A673 (cell line): Measurements from ENCODE around the gene PRR5L. TPM values are rescaled to one million over a fixed set of nuclear protein-coding genes. Genes with fewer than 3 reads are reported as not detected.

Source experiments
- BruUV-seq: library from RNA; stranded (reverse); fragments of 400-500 nt; replicated peaks from 2 replicates; lab custom pipeline; 2021; lab: Mats Ljungman, UMichigan
- CTCF ChIA-PET: fragments of 300-600 bp; sonication (Branson Sonifier 250); formaldehyde crosslinking; loops from one replicate; lab custom pipeline; 2022; ENCODE audit warnings: antibody characterized with exemption; lab: Charles Lee
- POLR2A ChIA-PET: fragments of 300-600 bp; sonication (Branson Sonifier 250); formaldehyde crosslinking; loops from one replicate; lab custom pipeline; 2022; ENCODE audit warnings: antibody characterized with exemption; ENCODE audit not compliant: low non-redundant PET; lab: Charles Lee
- DNase-seq: peaks from one replicate; pipeline ENCODE4 v3.0.0-alpha.2; 2015; ENCODE audit warnings: low spot score
- H3K27ac ChIP-seq: fragments of 200-600 bp; sonication (generic); 2 replicates; pipeline ENCODE4 v1.5.1; 2016; ENCODE audit warnings: mixed run types, low read depth, mild to moderate bottlenecking, mixed read lengths, antibody characterized with exemption, low read length; ENCODE audit not compliant: poor library complexity, severe bottlenecking
- H3K27me3 ChIP-seq: fragments of 200-600 bp; sonication (generic); replicated peaks from 2 replicates; pipeline ENCODE4 v1.6.1; 2017; ENCODE audit warnings: mixed run types, low read depth, mild to moderate bottlenecking, mixed read lengths, antibody characterized with exemption, low read length; ENCODE audit not compliant: insufficient read depth, poor library complexity
- H3K36me3 ChIP-seq: fragments of 200-600 bp; sonication (generic); 2 replicates; pipeline ENCODE4 v1.6.1; 2016; ENCODE audit warnings: mixed run types, mild to moderate bottlenecking, mixed read lengths, antibody characterized with exemption, low read length; ENCODE audit not compliant: insufficient read depth, poor library complexity, severe bottlenecking
- H3K4me1 ChIP-seq: fragments of 200-600 bp; sonication (generic); 2 replicates; pipeline ENCODE4 v1.6.1; 2017; ENCODE audit warnings: mixed run types, mild to moderate bottlenecking, mixed read lengths, antibody characterized with exemption, low read length; ENCODE audit not compliant: insufficient read depth, poor library complexity, severe bottlenecking
- H3K4me3 ChIP-seq: fragments of 200-600 bp; sonication (generic); 2 replicates; pipeline ENCODE4 v1.5.1; 2016; ENCODE audit warnings: low read depth, mixed run types, mild to moderate bottlenecking, mixed read lengths, low read length; ENCODE audit not compliant: poor library complexity, severe bottlenecking
- H3K9me3 ChIP-seq: fragments of 200-600 bp; sonication (generic); 2 replicates; pipeline ENCODE4 v1.6.1; 2016; ENCODE audit warnings: mixed run types, low read depth, mild to moderate bottlenecking, mixed read lengths, antibody characterized with exemption, low read length; ENCODE audit not compliant: poor library complexity, severe bottlenecking
- CTCF ChIP-seq: fragments of 300-800, 200-600 bp; sonication (generic); conservative IDR thresholded peaks from 2 replicates; pipeline ENCODE4 v1.5.1; 2017; ENCODE audit warnings: low read depth, mild to moderate bottlenecking, antibody characterized with exemption, low read length, moderate library complexity, mixed read lengths
- EZH2 ChIP-seq: fragments of 200-600 bp; sonication (generic); IDR thresholded peaks from 2 replicates; pipeline ENCODE4 v1.6.1; 2017; ENCODE audit warnings: borderline replicate concordance, low read depth, mild to moderate bottlenecking, mixed read lengths, antibody characterized with exemption, low read length; ENCODE audit not compliant: poor library complexity, severe bottlenecking
- intact Hi-C: fragments of 100-400 bp; cut with micrococcal nuclease; formaldehyde crosslinking; loops from one replicate; pipeline ENCODE4 v1.10.0; 2022; ENCODE audit not compliant: unreplicated experiment
- total RNA-seq: library from RNA; stranded (reverse); gene quantifications from 2 replicates; pipeline ENCODE4 v1.2.3, GENCODE V29; 2021

PRR5L gene
- total RNA-seq, 1 experiment from 2014 or later: 102 TPM

- no peaks in the 10 kb centered on the region for H3K27me3 ChIP-seq
- H3K4me3 ChIP-seq: no peak overlapping the region
- H3K36me3 ChIP-seq: peaks cover 69% of the 10 kb centered on the region
- TF ChIP-seq CTCF: no peak
- TF ChIP-seq EZH2: no peak
- ChIA-PET CTCF (interaction anchor here (0.9 kb wide), 1 partner anchor 206 kb away, joined by 3 read pairs; no protein-coding TSS in a partner anchor), POLR2A (interaction anchor here (0.7 kb wide), 1 partner anchor 207 kb away, joined by 3 read pairs; no protein-coding TSS in a partner anchor)
- no peaks in the 10 kb centered on the region for H3K9me3 ChIP-seq
- no peak overlapping the region for H3K27ac ChIP-seq
- no peak for DNase-seq
- H3K4me1 ChIP-seq: peaks cover 13% of the 10 kb centered on the region
- no TSS peak for BruUV-seq
- intact Hi-C loops: no loop called here
These were observed 202.6 kb downstream of the PRR5L start for GRCh38 chr11:36498721-36499120.

GRCh38 chr11:36499315-36499714, 203.2 kb downstream of the PRR5L start:
- intact Hi-C loops: no loop called here
- H3K4me3 ChIP-seq: no peak overlapping the region
- CTCF ChIA-PET: no interaction called here
- peaks cover 63% of the 10 kb centered on the region for H3K36me3 ChIP-seq
- peaks cover 13% of the 10 kb centered on the region for H3K4me1 ChIP-seq
- no peaks in the 10 kb centered on the region for H3K27me3 ChIP-seq
- no peak overlapping the region for H3K27ac ChIP-seq
- POLR2A ChIA-PET: no interaction called here
- TF ChIP-seq CTCF: no peak
- no peak for TF ChIP-seq EZH2
- DNase-seq: no peak
- H3K9me3 ChIP-seq: no peaks in the 10 kb centered on the region
- no TSS peak for BruUV-seq

- H3K27ac ChIP-seq: peak overlapping the region; percentile 0
- peaks cover 13% of the 10 kb centered on the region for H3K4me1 ChIP-seq
- H3K9me3 ChIP-seq: no peaks in the 10 kb centered on the region
- intact Hi-C loops: no loop called here
- no TSS peak for BruUV-seq
- TF ChIP-seq EZH2: no peak
- TF ChIP-seq CTCF: no peak
- POLR2A ChIA-PET: no interaction called here
- H3K27me3 ChIP-seq: no peaks in the 10 kb centered on the region
- peak; percentile 96 for DNase-seq
- no peak overlapping the region for H3K4me3 ChIP-seq
- H3K36me3 ChIP-seq: peaks cover 56% of the 10 kb centered on the region
- CTCF ChIA-PET: interaction anchor here (1.1 kb wide), 1 partner anchor 10 kb away, joined by 4 read pairs; the partner anchor contains the start of gene TRAF6
These were observed 204.2 kb downstream of the PRR5L start for GRCh38 chr11:36500315-36500721.
